Islet precursor cell (in vitro differentiated cells): ENCODE data around the gene DPY19L2.

Experiments
- DNase-seq: peaks from one replicate; pipeline ENCODE4 v3.0.0-alpha.2; 2018

DPY19L2 gene

DNA sequence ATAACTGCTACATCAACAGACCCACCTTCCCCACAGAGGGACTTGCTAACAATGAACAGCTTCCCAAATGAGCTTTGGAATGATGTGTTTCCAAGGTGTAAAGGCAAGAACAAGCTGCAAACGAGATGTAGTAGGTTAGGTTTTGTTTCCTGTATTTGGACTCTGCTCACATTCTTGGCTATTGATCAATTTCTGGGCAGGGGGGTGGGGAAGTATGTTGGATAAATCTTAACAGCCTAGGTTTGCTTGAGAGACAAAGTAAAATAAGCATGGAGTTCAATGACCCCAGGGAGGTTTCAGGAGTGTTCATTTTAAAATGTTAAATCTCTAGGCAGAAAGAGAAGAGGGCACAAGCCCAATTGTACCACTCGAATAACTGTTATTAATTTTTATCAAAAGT, 146.6 kb downstream of the DPY19L2 start:
- no peak for DNase-seq
